GM12878 (cell line): Measurements from ENCODE around the gene MYO7A. TPM values are rescaled to one million over a fixed set of nuclear protein-coding genes. Genes with fewer than 3 reads are reported as not detected.

Experiments
- ATAC-seq: fragments of 200-7000 bp; cut with Tn5 transposase; 3 replicates; pipeline ENCODE4 v1.9.1; 2020; ENCODE audit warnings: mild to moderate bottlenecking, moderate library complexity
- BruUV-seq: library from RNA; stranded (reverse); fragments of 400-500 nt; replicated peaks from 2 replicates; lab custom pipeline; 2021; lab: Mats Ljungman, UMichigan
- CTCF ChIA-PET: fragments of 300-600 bp; sonication (Branson Sonifier 250); formaldehyde crosslinking; extraction: SDS; loops from one replicate; lab custom pipeline; 2021; ENCODE audit warnings: inconsistent platforms; lab: Yijun Ruan, JAX
- POLR2A ChIA-PET: fragments of 350-600 bp; formaldehyde crosslinking; extraction: SDS; loops from one replicate; lab custom pipeline; 2021; ENCODE audit warnings: inconsistent platforms; lab: Charles Lee
- RAD21 ChIA-PET: fragments of 300-600 bp; sonication (Branson Sonifier 250); formaldehyde crosslinking; loops from one replicate; lab custom pipeline; 2023; ENCODE audit warnings: antibody characterized with exemption; ENCODE audit not compliant: unreplicated experiment; lab: Charles Lee
- SMC1A ChIA-PET: fragments of 300-600 bp; sonication (Branson Sonifier 250); formaldehyde crosslinking; loops from one replicate; lab custom pipeline; 2023; ENCODE audit not compliant: unreplicated experiment, uncharacterized antibody; lab: Charles Lee
- DNase-seq: peaks from one replicate; pipeline ENCODE4 v3.0.0-alpha.2; 2011; ENCODE audit warnings: low read depth, low spot score
- FAIRE-seq: peaks from 3 replicates; lab custom pipeline; 2011; peaks lifted over from hg19 to GRCh38; lab: Jason Lieb, UNC
- H2AFZ ChIP-seq: 2 replicates; pipeline ENCODE4 v1.6.0; 2011; ENCODE audit warnings: low read depth, low read length, control low read depth; ENCODE audit not compliant: control insufficient read depth
- H3K27ac ChIP-seq: 2 replicates; pipeline ENCODE4 v1.5.1; 2011; ENCODE audit warnings: control low read depth; ENCODE audit not compliant: control insufficient read depth, insufficient read depth
- H3K27me3 ChIP-seq, 2 experiments: replicated peaks in 1 of 2; 2 replicates each; pipeline versions ENCODE4 v1.6.0 to v1.6.1; 2011; ENCODE audit warnings: low read length in 1 of 2; ENCODE audit not compliant: control insufficient read depth in 2 of 2, insufficient read depth in 2 of 2
- H3K36me3 ChIP-seq, 2 experiments: 2 replicates each; pipeline ENCODE4 v1.5.1; 2011; ENCODE audit warnings: low read length in 1 of 2; ENCODE audit not compliant: control insufficient read depth in 2 of 2, insufficient read depth in 2 of 2
- H3K4me1 ChIP-seq: 2 replicates; pipeline ENCODE4 v1.6.1; 2011; ENCODE audit warnings: mild to moderate bottlenecking, low read length, moderate library complexity, mixed read lengths; ENCODE audit not compliant: control insufficient read depth, insufficient read depth
- H3K4me2 ChIP-seq: 2 replicates; pipeline ENCODE4 v1.6.0; 2011; ENCODE audit warnings: control low read depth; ENCODE audit not compliant: control insufficient read depth, insufficient read depth
- H3K4me3 ChIP-seq: fragments of 200-600 bp; sonication (generic); 2 replicates; pipeline ENCODE4 v1.5.1; 2016
- H3K79me2 ChIP-seq: 2 replicates; pipeline ENCODE4 v1.6.0; 2011; ENCODE audit warnings: low read length; ENCODE audit not compliant: control insufficient read depth, insufficient read depth
- H3K9ac ChIP-seq: 2 replicates; pipeline ENCODE4 v1.8.0; 2011; ENCODE audit warnings: low read length, control low read depth, mixed read lengths; ENCODE audit not compliant: control insufficient read depth, insufficient read depth
- H3K9me3 ChIP-seq: replicated peaks from 3 replicates; pipeline ENCODE4 v1.5.1; 2011; ENCODE audit warnings: mild to moderate bottlenecking, low read length; ENCODE audit not compliant: control insufficient read depth, insufficient read depth
- H4K20me1 ChIP-seq: 2 replicates; pipeline ENCODE4 v1.6.0; 2011; ENCODE audit not compliant: control insufficient read depth, insufficient read depth
- ATF7 ChIP-seq: fragments of 450-650 bp; IDR thresholded peaks from 2 replicates; pipeline ENCODE4 v1.6.1; 2016; ENCODE audit warnings: low read depth, mild to moderate bottlenecking
- ESRRA ChIP-seq: IDR thresholded peaks from 2 replicates; pipeline ENCODE4 v1.6.1; 2012; ENCODE audit warnings: mild to moderate bottlenecking, low read length, improper control_type of control experiment
- GATAD2B ChIP-seq: fragments of 450-650 bp; conservative IDR thresholded peaks from 2 replicates; pipeline ENCODE4 v1.6.1; 2017; ENCODE audit warnings: low read depth, mild to moderate bottlenecking, moderate library complexity
- HCFC1 ChIP-seq: fragments of 150-350 bp; IDR thresholded peaks from 2 replicates; pipeline ENCODE4 v1.6.1; 2014; ENCODE audit warnings: low read length
- KLF5 ChIP-seq: fragments of 450-650 bp; IDR thresholded peaks from 2 replicates; pipeline ENCODE4 v1.6.1; 2014; ENCODE audit warnings: mild to moderate bottlenecking; ENCODE audit not compliant: partially characterized antibody
- NR2C2 ChIP-seq: IDR thresholded peaks from 2 replicates; pipeline ENCODE4 v1.6.1; 2011; ENCODE audit warnings: borderline replicate concordance, low read depth; ENCODE audit not compliant: control insufficient read depth, insufficient read length
- POLR2AphosphoS2 ChIP-seq: IDR thresholded peaks from 2 replicates; pipeline ENCODE4 v1.6.1; 2011; ENCODE audit warnings: low read depth, mild to moderate bottlenecking, low read length, improper control_type of control experiment, moderate library complexity
- RAD21 ChIP-seq: IDR thresholded peaks from 2 replicates; pipeline ENCODE4 v1.6.1; 2011; ENCODE audit warnings: mild to moderate bottlenecking, low read depth, low read length, moderate library complexity; ENCODE audit not compliant: insufficient read depth
- RUNX3 ChIP-seq: IDR thresholded peaks from 2 replicates; pipeline ENCODE4 v1.6.1; 2012; ENCODE audit warnings: low read length, inconsistent platforms
- SPI1 ChIP-seq: IDR thresholded peaks from 2 replicates; pipeline ENCODE4 v1.6.1; 2011; ENCODE audit warnings: low read depth, mild to moderate bottlenecking, low read length, moderate library complexity, borderline replicate concordance; ENCODE audit not compliant: insufficient read depth
- TBL1XR1 ChIP-seq: IDR thresholded peaks from 2 replicates; pipeline ENCODE4 v1.6.1; 2012; ENCODE audit warnings: low read depth, low read length, improper control_type of control experiment
- TCF3 ChIP-seq: IDR thresholded peaks from 2 replicates; pipeline ENCODE4 v1.6.1; 2012; ENCODE audit warnings: low read depth, mild to moderate bottlenecking, low read length, borderline replicate concordance; ENCODE audit not compliant: insufficient read depth
- ZNF622 ChIP-seq: fragments of 450-650 bp; IDR thresholded peaks from 2 replicates; pipeline ENCODE4 v1.6.1; 2017; ENCODE audit warnings: mild to moderate bottlenecking, inconsistent platforms
- WGBS: methylation state at CpG from one replicate; pipeline ENCODE4 v1.1.6; 2016; ENCODE audit warnings: low lambda C conversion rate; ENCODE audit not compliant: insufficient replicate concordance, insufficient coverage; ENCODE audit errors: missing lambda C conversion rate; 5-methylcytosine and 5-hydroxymethylcytosine counted together
- in situ Hi-C: fragments of 300-500 bp; cut with MboI; formaldehyde crosslinking; loops from 9 replicates; pipeline ENCODE4 v1.14.3; 2018; ENCODE audit warnings: mixed read lengths
- intact Hi-C: fragments of 100-400 bp; cut with micrococcal nuclease; formaldehyde crosslinking; loops from one replicate; pipeline ENCODE4 v1.14.2; 2022; ENCODE audit not compliant: unreplicated experiment
- polyA plus RNA-seq, 11 experiments: library from polyadenylated mRNA; depleted of rRNA in 4 of 11; unstranded in 6 of 11; stranded (reverse) in 5 of 11; fragments of >200 nt; fragmentation: Nextera tagmentation in 4 of 11; fragmentation: Illumina TruSeq in 1 of 11; extraction: Ambion mirVana in 4 of 11; extraction: Trizol in 1 of 11; gene quantifications; 1 replicate in 1 of 11; 2 replicates in 10 of 11; pipeline versions ENCODE4 v1.2.1 to v1.2.3, GENCODE V29; 2011 to 2016; ENCODE audit warnings: inconsistent platforms in 2 of 11, missing spikeins in 2 of 11, low read depth in 1 of 11
- total RNA-seq, 4 experiments: library from RNA; depleted of rRNA in 3 of 4; stranded (reverse); fragments of >200 nt in 3 of 4; fragmentation: Illumina TruSeq in 1 of 4; extraction: Trizol in 1 of 4; gene quantifications; 2 replicates each; pipeline versions ENCODE4 v1.2.1 to v1.2.3, GENCODE V29; 2013 to 2021

Gene MYO7A
- total and polyA plus RNA-seq, 10 of the 15 experiments (the other 5 are each of a cell fraction or from before 2014, with no cell fraction given) = 0.01 to 0.21 (median 0.04) TPM; not detected in 6

- no peak overlapping the region for H3K27ac ChIP-seq
- 8% methylated on average over 7 of the region's 7 CpGs for WGBS
- no peaks in the 10 kb centered on the region for H3K4me1 ChIP-seq
- in situ Hi-C loops = no loop called here
- BruUV-seq = no TSS peak
- H3K36me3 ChIP-seq = no peaks in the 10 kb centered on the region
- ATAC-seq (no peak), FAIRE-seq (no peak)
- H4K20me1 ChIP-seq = no peaks in the 10 kb centered on the region
- H2AFZ ChIP-seq = no peak overlapping the region
- H3K9me3 ChIP-seq = no peaks in the 10 kb centered on the region
- POLR2A ChIA-PET = no interaction called here
- no peak overlapping the region for H3K4me2 ChIP-seq
- H3K4me3 ChIP-seq = no peak overlapping the region
- CTCF ChIA-PET = interaction anchor here (1.5 kb wide), 1 partner anchor 21 kb away, joined by 4 read pairs; no protein-coding TSS in a partner anchor
- peaks cover 0 to 2% of the 10 kb centered on the region in 2 experiments; a peak in 2 of 4 replicates for H3K27me3 ChIP-seq
- TF ChIP-seq RAD21 (no peak), NR2C2 (no peak), ATF7 (no peak), POLR2AphosphoS2 (no peak), ESRRA (no peak), SPI1 (no peak), RUNX3 (no peak), KLF5 (no peak), ZNF622 (no peak), GATAD2B (no peak), TBL1XR1 (no peak), HCFC1 (no peak), TCF3 (no peak)
- TF ChIP-seq, all 136 proteins: peak for 0
- Histone ChIP-seq H3K79me2 (no peaks in the 10 kb centered on the region), H3K9ac (no peak overlapping the region)
- DNase-seq = no peak
- intact Hi-C loops = loop anchor here (10.0 kb wide), 1 partner anchor 372 kb away; no protein-coding TSS in a partner anchor
- SMC1A ChIA-PET = no interaction called here
- RAD21 ChIA-PET = no interaction called here
Measured at GRCh38 chr11:77106321-77106720, 21.7 kb upstream of the MYO7A start.
